Lower leg skin (tissue), 3 donors: ENCODE data around the gene IGDCC3.
"Not testable (repeated sequence)": the region's sequence is repeated elsewhere in the genome, so short reads cannot be mapped to it uniquely, and the experiment has no call there.

ENCODE experiments used
- POLR2A ChIP-seq, 2 donors: fragments of 450-650 bp; IDR thresholded peaks; one replicate each; pipeline ENCODE4 v1.6.1; 2016 to 2017; ENCODE audit warnings: antibody characterized with exemption in 2 of 2, mild to moderate bottlenecking in 1 of 2, moderate library complexity in 1 of 2
- TF ChIP-seq, protein P1 (sequence below), 3 donors: fragments of 450-650 bp; IDR thresholded peaks; one replicate each; pipeline ENCODE4 v1.5.1; 2016; ENCODE audit warnings: antibody characterized with exemption in 3 of 3, mild to moderate bottlenecking in 3 of 3, moderate library complexity in 2 of 3

DNA sequence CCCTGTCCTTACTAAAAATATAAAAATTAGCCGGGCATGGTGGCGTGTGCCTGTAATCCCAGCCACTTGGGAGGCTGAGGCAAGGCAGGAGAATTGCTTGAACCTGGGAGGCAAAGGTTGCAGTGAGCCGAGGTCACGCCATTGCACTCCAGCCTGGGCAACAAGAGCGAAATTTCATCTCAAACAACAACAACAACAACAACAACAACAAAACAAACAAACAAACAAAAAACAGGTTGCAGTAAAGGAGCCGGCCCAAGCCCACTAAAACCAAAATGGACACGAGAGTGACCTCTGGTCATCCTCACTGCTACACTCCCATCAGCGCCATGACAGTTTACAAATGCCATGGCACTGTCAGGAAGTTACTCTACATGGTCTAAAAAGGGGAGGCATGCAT lies 30.0 kb downstream of the IGDCC3 start:
- TF ChIP-seq POLR2A (IDR thresholded peaks at IDR 0.05) = not testable (repeated sequence)
- TF ChIP-seq, protein P1, sequence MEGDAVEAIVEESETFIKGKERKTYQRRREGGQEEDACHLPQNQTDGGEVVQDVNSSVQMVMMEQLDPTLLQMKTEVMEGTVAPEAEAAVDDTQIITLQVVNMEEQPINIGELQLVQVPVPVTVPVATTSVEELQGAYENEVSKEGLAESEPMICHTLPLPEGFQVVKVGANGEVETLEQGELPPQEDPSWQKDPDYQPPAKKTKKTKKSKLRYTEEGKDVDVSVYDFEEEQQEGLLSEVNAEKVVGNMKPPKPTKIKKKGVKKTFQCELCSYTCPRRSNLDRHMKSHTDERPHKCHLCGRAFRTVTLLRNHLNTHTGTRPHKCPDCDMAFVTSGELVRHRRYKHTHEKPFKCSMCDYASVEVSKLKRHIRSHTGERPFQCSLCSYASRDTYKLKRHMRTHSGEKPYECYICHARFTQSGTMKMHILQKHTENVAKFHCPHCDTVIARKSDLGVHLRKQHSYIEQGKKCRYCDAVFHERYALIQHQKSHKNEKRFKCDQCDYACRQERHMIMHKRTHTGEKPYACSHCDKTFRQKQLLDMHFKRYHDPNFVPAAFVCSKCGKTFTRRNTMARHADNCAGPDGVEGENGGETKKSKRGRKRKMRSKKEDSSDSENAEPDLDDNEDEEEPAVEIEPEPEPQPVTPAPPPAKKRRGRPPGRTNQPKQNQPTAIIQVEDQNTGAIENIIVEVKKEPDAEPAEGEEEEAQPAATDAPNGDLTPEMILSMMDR (IDR thresholded peaks at IDR 0.05) = not testable (repeated sequence)
